Stimulated activated CD8-positive, alpha-beta memory T cell treated with anti-CD3 and anti-CD28 coated beads, Interleukin-12 subunit alpha, Interleukin-12 subunit beta, amount 100 ng/mL, for 24 hours (primary cell): ENCODE measurements around the gene SPATA1.
A peak's percentile ranks its signal among the peaks of the same experiment; 100 is the strongest.

ENCODE experiments used
- DNase-seq: peaks from one replicate; pipeline ENCODE4 v3.0.0-alpha.2; 2020; ENCODE audit errors: extremely low read depth

SPATA1 gene

DNA sequence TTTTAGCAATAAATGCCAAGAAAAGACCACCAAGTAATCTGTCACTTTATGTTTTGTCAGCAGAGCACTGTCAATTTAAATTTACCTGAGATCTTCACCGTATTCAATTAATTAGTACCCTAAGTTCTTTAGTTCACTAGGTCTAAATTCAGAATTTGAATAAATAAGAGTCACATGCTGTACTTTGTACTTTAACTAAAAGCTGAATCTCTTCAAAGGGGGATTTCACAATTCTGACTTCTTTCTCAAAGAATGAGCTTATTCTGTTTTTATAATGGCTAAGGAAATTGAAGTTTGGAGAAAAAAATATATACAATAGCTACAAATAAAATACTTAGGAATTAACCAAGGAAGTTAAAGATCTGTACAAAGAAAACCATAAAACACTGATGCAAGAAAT, 2.3 kb downstream of the SPATA1 start:
- DNase-seq, result no peak

- DNase-seq, result no peak
These were observed 2.8 kb downstream of the SPATA1 start for GRCh38 chr1:84509029-84509428.

GRCh38 chr1:84510165-84510564, 4.0 kb downstream of the SPATA1 start:
- DNase-seq, result no peak

DNA sequence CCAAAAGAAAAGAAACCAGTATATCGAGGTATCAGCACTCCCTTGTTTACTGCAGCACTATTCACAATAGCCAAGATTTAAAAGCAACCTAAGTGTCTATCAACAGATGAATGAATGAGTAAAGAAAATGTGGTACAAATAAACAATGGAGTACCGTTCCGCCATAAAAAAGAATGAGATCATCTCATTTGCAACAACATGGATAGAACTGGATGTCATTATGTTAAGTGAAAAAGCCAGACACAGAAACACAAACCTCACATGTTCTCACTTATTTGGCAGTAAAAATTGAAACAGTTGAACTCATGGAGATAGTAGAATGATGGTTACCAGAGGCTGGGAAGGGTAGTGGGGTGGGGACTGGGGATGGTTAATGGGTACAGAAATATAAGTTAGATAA, 4.5 kb downstream of the SPATA1 start:
- DNase-seq, result no peak

GRCh38 chr1:84524590-84524989, 18.4 kb downstream of the SPATA1 start:
- no peak for DNase-seq

GRCh38 chr1:84525779-84526178, 19.6 kb downstream of the SPATA1 start:
- no peak for DNase-seq

- no peak for DNase-seq
These were observed 32.4 kb downstream of the SPATA1 start for GRCh38 chr1:84538599-84538998.

GRCh38 chr1:84539972-84540371, 33.8 kb downstream of the SPATA1 start:
- no peak for DNase-seq

DNA sequence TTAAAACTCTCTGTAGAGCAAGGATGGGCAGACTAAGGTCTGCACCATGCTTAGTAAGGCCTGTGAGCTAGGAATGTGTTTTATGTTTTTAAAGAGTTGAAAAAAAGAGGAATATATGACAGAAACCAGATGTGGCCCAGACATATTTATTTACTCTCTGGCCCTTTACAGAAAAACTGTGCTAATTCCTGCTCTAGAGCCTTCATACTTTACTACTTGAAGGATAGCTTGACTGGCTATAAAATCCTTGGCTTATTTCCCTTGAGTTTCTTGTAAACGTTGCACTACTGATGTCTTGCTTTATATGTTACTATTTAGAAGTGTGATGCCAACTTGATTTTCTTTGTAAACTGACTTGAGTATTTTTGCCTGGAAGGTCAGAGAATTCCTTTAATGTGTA, 34.6 kb downstream of the SPATA1 start:
- DNase-seq, result no peak

DNA sequence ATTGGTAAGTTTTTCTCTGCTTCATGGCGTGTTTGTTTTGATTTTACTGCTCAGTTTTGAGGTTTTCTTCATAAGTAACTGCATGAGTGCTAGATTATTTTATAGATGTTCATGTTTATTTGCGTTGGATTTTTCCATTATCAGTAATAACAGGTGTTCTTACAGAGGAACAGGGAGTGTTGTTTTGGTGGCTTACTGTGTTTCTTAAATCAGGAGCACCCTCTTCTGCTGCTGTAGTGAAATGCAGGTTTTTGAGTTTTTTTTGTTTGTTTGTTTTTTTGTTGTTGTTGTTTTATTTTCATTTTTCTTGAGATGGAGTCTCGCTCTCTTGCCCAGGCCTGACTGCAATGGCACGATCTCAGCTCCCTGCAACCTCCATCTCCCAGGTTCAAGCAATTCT, 35.5 kb downstream of the SPATA1 start:
- DNase-seq, result no peak

- DNase-seq, result no peak
These were observed 44.6 kb downstream of the SPATA1 start for GRCh38 chr1:84550826-84551225.

GRCh38 chr1:84569216-84569615, 63.0 kb downstream of the SPATA1 start:
- DNase-seq, result no peak

DNA sequence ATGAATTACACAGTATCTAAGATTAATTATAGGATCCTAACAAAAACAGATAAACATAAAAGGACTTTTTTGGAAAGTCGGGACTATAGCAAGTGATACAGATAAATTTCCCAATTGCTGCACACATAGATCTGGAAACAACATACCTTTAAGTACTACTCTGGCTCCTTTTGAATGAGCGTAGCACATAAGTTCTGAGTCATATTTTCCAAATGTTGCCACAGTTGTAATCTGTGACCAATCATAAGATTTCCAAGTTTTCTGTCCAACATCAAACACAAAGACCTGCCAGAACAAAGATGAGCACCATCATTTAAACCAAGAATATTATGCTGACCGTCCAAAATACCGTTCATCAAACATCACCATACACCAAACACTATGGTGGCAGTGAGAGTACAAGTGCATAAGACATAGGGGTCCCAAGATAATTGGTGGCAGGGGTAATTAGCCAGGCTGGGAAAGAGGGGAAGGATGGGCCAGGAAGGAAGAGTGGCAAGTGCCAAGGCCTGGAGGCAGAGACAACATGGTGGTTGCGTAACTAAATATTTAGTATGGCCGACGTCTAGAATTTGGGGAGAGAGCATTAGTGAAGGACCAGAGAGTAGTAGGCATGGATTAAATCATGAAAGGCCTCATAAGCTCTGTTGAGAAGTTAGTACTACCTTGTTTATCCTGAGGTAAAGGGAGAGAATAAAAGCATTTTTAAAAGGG, 64.4 kb downstream of the SPATA1 start:
- DNase-seq, result no peak

DNA sequence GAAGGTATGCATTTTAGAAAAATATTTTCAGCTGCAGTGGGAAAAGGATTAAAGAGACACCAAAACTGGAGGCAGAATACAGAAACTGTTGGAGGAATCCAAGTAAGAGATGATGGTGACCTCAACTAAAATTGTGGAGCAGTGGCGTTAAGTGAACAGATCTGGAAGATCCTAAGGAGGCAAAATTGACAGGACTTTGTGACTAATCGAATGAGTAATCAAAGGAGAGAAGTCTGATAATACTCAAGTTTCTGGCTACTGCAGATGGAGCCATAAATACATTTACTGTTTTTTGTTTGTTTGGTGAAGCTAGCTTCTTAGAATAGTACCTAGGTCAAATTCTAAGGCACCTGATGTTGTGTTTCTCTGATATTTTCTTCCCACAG, 65.0 kb downstream of the SPATA1 start:
- no peak for DNase-seq

DNA sequence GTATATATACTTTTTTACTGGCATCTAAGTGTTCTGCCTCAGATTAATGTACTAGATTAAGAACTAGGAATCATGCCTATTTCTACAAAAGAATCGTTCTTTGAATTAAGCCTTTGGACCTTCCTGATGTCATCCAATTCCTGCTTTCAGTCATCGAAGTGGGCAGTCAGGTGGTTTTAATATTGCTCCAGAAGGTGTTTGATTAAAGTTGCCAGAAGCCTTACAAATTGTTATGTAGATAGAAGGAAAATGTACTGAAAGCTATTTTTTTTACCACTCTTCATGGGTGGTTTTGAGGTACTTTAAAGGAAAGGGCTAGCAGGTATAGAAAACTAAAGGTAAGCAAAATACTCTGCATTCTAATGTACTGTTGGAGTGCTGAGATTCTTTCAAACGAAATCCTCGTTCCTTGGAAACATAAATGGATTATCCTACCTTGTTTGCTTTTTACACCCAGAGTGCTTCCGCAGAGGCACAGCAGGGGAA, 67.3 kb downstream of the SPATA1 start:
- DNase-seq, result no peak

- DNase-seq, result peak; percentile 66
These were observed 68.0 kb downstream of the SPATA1 start, which contains the start of gene CTBS for GRCh38 chr1:84573967-84574842. TSS of gene CTBS (minus strand) at chr1:84574440. CDS start at chr1:84574415, 25 bp downstream.

- no peak for DNase-seq
These were observed 68.8 kb downstream of the SPATA1 start for GRCh38 chr1:84574936-84575335.

GRCh38 chr1:84581648-84582047, 75.5 kb downstream of the SPATA1 start:
- no peak for DNase-seq

DNA sequence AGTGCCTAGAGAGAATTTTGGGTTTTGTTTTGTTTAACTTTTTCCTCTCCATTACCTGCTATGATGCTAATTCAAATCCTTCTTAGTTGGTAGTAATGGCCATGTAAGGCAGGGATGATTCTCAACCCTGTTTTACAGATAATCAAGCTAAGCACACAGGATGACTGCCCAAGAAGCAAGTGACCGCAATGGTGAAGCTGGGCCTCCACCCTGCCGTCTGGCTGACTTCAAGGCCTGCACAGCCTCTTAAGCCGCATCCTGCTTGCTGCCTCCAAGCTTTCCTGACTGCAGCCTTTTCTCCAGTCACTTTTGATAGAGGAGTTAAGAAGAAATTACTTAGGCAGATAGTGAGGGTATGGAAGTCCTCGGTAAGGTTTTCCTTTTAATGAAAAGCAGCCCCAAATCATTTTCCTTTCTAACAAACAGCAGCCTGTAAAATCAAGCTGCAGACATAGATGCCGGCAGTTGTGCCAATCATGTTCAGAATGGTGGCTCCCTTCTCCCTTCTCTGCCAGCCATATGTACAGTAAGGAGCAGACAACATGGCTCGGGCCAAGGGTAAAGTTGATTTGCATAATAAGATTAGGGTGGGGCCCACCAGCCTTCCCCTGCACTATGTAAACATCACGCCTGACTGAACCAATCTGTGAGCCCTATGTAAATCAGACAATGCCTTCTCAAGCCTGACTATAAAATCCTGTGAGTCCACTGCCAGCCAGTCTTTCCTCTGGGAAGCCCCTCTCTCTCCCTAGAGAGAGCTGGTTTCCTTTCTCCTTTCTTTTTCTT, 76.8 kb downstream of the SPATA1 start:
- DNase-seq, result no peak

GRCh38 chr1:84583648-84584047, 77.5 kb downstream of the SPATA1 start:
- DNase-seq, result no peak

DNA sequence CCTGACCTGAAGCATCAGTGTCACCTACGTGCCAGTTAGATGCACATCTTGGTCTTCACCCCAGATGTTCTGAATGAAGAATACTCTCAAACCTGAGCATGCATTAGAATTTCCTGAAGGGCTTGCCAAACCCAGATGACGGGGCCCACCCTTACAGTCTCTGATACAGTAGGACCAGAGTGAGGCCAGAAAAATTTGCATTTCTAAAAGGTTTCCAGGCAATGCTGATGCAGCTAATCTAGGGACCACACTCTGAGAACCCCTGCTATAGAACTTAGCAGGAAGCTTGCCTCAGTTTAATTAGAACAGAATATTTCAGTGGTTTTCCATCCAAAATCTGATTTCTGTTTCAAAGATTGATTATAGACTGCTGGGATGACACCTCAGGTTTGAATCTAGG, 77.9 kb downstream of the SPATA1 start:
- DNase-seq, result no peak

- DNase-seq, result no peak
These were observed 79.6 kb downstream of the SPATA1 start for GRCh38 chr1:84585803-84586202.
